ENCODE measurements around the gene IDH3A. TPM values are rescaled to one million over a fixed set of nuclear protein-coding genes. Genes with fewer than 3 reads are reported as not detected.
"Not testable (repeated sequence)": the region's sequence is repeated elsewhere in the genome, so short reads cannot be mapped to it uniquely, and the experiment has no call there.

Gene IDH3A
- total RNA-seq, 1 experiment from 2014 or later, result 66.1 TPM

- Histone ChIP-seq H3K27me3 (no peaks in the 10 kb centered on the region), H3K4me3 (no peak overlapping the region), H3K27ac (no peak overlapping the region), H3K9me3 (replicated peaks) (no peaks in the 10 kb centered on the region), H3K4me1 (peaks cover 11% of the 10 kb centered on the region; the same call in 1 of the 2 replicates), H3K36me3 (no peaks in the 10 kb centered on the region)
- DNase-seq, result no peak
Measured at GRCh38 chr15:78146425-78147154, 2.6 kb upstream of the IDH3A start.

- Histone ChIP-seq H3K9me3 (replicated peaks) (no peaks in the 10 kb centered on the region), H3K4me3 (no peak overlapping the region), H3K36me3 (no peaks in the 10 kb centered on the region), H3K27me3 (no peaks in the 10 kb centered on the region), H3K27ac (no peak overlapping the region), H3K4me1 (peaks cover 11% of the 10 kb centered on the region; the same call in 1 of the 2 replicates)
- no peak for DNase-seq
Measured at GRCh38 chr15:78147566-78147965, 1.6 kb upstream of the IDH3A start.

GRCh38 chr15:78148392-78149067 lies 632 bp upstream of the IDH3A start:
- Histone ChIP-seq H3K27me3 (no peaks in the 10 kb centered on the region), H3K9me3 (replicated peaks) (no peaks in the 10 kb centered on the region), H3K4me3 (peak overlapping the region; percentile 98), H3K27ac (no peak overlapping the region), H3K36me3 (no peaks in the 10 kb centered on the region), H3K4me1 (peaks cover 11% of the 10 kb centered on the region; the same call in 1 of the 2 replicates)
- DNase-seq, result no peak

GRCh38 chr15:78149805-78150751 lies 916 bp downstream of the IDH3A start:
- no peaks in the 10 kb centered on the region for H3K27me3 ChIP-seq
- H3K27ac ChIP-seq, result peak overlapping the region; percentile 12; the same call in 1 of the 2 replicates
- DNase-seq, result peak in 1 of 2 experiments; percentile 48
- peaks cover 4% of the 10 kb centered on the region; the same call in 1 of the 2 replicates for H3K36me3 ChIP-seq
- no peaks in the 10 kb centered on the region for H3K9me3 ChIP-seq (replicated peaks)
- peaks cover 11% of the 10 kb centered on the region; the same call in 1 of the 2 replicates for H3K4me1 ChIP-seq
- H3K4me3 ChIP-seq, result peak overlapping the region; percentile 98

GRCh38 chr15:78151075-78151474 lies 1.9 kb downstream of the IDH3A start:
- not testable (repeated sequence) for H3K4me3 ChIP-seq; H3K27ac ChIP-seq; DNase-seq; H3K27me3 ChIP-seq; H3K9me3 ChIP-seq (replicated peaks); H3K36me3 ChIP-seq
- H3K4me1 ChIP-seq, result peaks cover 11% of the 10 kb centered on the region; the same call in 1 of the 2 replicates

- no peaks in the 10 kb centered on the region for H3K27me3 ChIP-seq
- no peak for DNase-seq
- H3K27ac ChIP-seq, result no peak overlapping the region
- peaks cover 12% of the 10 kb centered on the region for H3K36me3 ChIP-seq
- no peak overlapping the region for H3K4me3 ChIP-seq
- H3K9me3 ChIP-seq (replicated peaks), result no peaks in the 10 kb centered on the region
- peaks cover 2% of the 10 kb centered on the region; the same call in 1 of the 2 replicates for H3K4me1 ChIP-seq
Measured at GRCh38 chr15:78154955-78155354, 5.8 kb downstream of the IDH3A start.

GRCh38 chr15:78155355-78155939 lies 6.3 kb downstream of the IDH3A start:
- H3K9me3 ChIP-seq (replicated peaks), result no peaks in the 10 kb centered on the region
- H3K36me3 ChIP-seq, result peaks cover 14% of the 10 kb centered on the region
- no peak overlapping the region for H3K4me3 ChIP-seq
- no peak overlapping the region for H3K27ac ChIP-seq
- H3K4me1 ChIP-seq, result no peaks in the 10 kb centered on the region
- no peaks in the 10 kb centered on the region for H3K27me3 ChIP-seq
- no peak for DNase-seq

- DNase-seq, result no peak
- no peaks in the 10 kb centered on the region for H3K4me1 ChIP-seq
- peaks cover 26% of the 10 kb centered on the region for H3K36me3 ChIP-seq
Measured at GRCh38 chr15:78156653-78157052, 7.5 kb downstream of the IDH3A start.

GRCh38 chr15:78157203-78157602 lies 8.0 kb downstream of the IDH3A start:
- Histone ChIP-seq H3K36me3 (peaks cover 26% of the 10 kb centered on the region), H3K27ac (no peak overlapping the region), H3K27me3 (no peaks in the 10 kb centered on the region), H3K4me1 (no peaks in the 10 kb centered on the region), H3K9me3 (replicated peaks) (no peaks in the 10 kb centered on the region), H3K4me3 (no peak overlapping the region)
- no peak for DNase-seq

More at GRCh38 chr15:78156653-78157052, 7.5 kb downstream of the IDH3A start:
- Histone ChIP-seq H3K4me3 (no peak overlapping the region), H3K9me3 (replicated peaks) (no peaks in the 10 kb centered on the region), H3K27me3 (no peaks in the 10 kb centered on the region), H3K27ac (no peak overlapping the region)

GRCh38 chr15:78159395-78159794 lies 10.2 kb downstream of the IDH3A start:
- Histone ChIP-seq H3K27me3 (no peaks in the 10 kb centered on the region), H3K9me3 (replicated peaks) (no peaks in the 10 kb centered on the region), H3K27ac (no peak overlapping the region), H3K36me3 (peaks cover 29% of the 10 kb centered on the region), H3K4me1 (no peaks in the 10 kb centered on the region), H3K4me3 (no peak overlapping the region)
- DNase-seq, result no peak

GRCh38 chr15:78162038-78162437 lies 12.9 kb downstream of the IDH3A start:
- H3K9me3 ChIP-seq (replicated peaks), result no peaks in the 10 kb centered on the region
- no peak for DNase-seq

GRCh38 chr15:78164010-78164409 lies 14.8 kb downstream of the IDH3A start:
- Histone ChIP-seq H3K4me1 (no peaks in the 10 kb centered on the region), H3K27me3 (no peaks in the 10 kb centered on the region), H3K4me3 (no peak overlapping the region), H3K36me3 (peaks cover 59% of the 10 kb centered on the region), H3K27ac (no peak overlapping the region), H3K9me3 (replicated peaks) (no peaks in the 10 kb centered on the region)
- DNase-seq, result no peak

More at GRCh38 chr15:78162038-78162437, 12.9 kb downstream of the IDH3A start:
- Histone ChIP-seq H3K27ac (no peak overlapping the region), H3K4me1 (no peaks in the 10 kb centered on the region), H3K4me3 (no peak overlapping the region), H3K27me3 (no peaks in the 10 kb centered on the region), H3K36me3 (peaks cover 47% of the 10 kb centered on the region)

GRCh38 chr15:78167227-78167888 lies 18.2 kb downstream of the IDH3A start:
- Histone ChIP-seq H3K9me3 (replicated peaks) (no peaks in the 10 kb centered on the region), H3K27me3 (no peaks in the 10 kb centered on the region), H3K27ac (no peak overlapping the region), H3K4me3 (no peak overlapping the region), H3K36me3 (peaks cover 67% of the 10 kb centered on the region), H3K4me1 (no peaks in the 10 kb centered on the region)
- no peak for DNase-seq

GRCh38 chr15:78168608-78169007 lies 19.4 kb downstream of the IDH3A start:
- H3K9me3 ChIP-seq (replicated peaks), result no peaks in the 10 kb centered on the region
- DNase-seq, result no peak
- H3K36me3 ChIP-seq, result peaks cover 67% of the 10 kb centered on the region
- no peak overlapping the region for H3K4me3 ChIP-seq
- no peaks in the 10 kb centered on the region for H3K27me3 ChIP-seq
- no peak overlapping the region for H3K27ac ChIP-seq
- no peaks in the 10 kb centered on the region for H3K4me1 ChIP-seq
